ENCODE data around the gene SMG7. TPM values are rescaled to one million over a fixed set of nuclear protein-coding genes. Genes with fewer than 3 reads are reported as not detected.

Gene SMG7
- total RNA-seq, 1 experiment from 2014 or later, result 72.9 TPM

- Histone ChIP-seq H3K9me2 (ENCODE audit: insufficient read depth) (no peaks in the 10 kb centered on the region), H3K36me3 (ENCODE audit: low read depth) (peaks cover 53% of the 10 kb centered on the region), H3K4me2 (no peak overlapping the region), H3K27me3 (ENCODE audit: insufficient read depth, low read depth) (no peaks in the 10 kb centered on the region), H3K27ac (no peak overlapping the region), H3K9me3 (ENCODE audit: insufficient read depth, low read depth) (no peaks in the 10 kb centered on the region), H3F3A (ENCODE audit: insufficient read depth, low read depth) (peaks cover 25% of the 10 kb centered on the region; the same call in 1 of the 2 replicates), H2AFZ (no peak overlapping the region), H3K4me3 (no peak overlapping the region), H4K20me1 (ENCODE audit: insufficient read depth) (no peaks in the 10 kb centered on the region), H3K79me2 (ENCODE audit: low read depth) (0 out of 2 replicates have a peak, but pooled peaks cover 6% of the 10 kb centered on the region), H3K4me1 (replicated peaks; ENCODE audit: insufficient read depth) (no peaks in the 10 kb centered on the region)
- DNase-seq, result no peak
- no TSS peak for BruUV-seq (replicated peaks)
- ChIA-PET POLR2A (ENCODE audit: unreplicated experiment) (no interaction called here), CTCF (no interaction called here)
- intact Hi-C loops (cut with micrococcal nuclease; ENCODE audit: unreplicated experiment), result no loop called here
- no peak for TF ChIP-seq CTCF (conservative IDR thresholded peaks at IDR 0.05)
- TF ChIP-seq EZH2 (IDR thresholded peaks at IDR 0.05; ENCODE audit: low read depth), result no peak
Measured at GRCh38 chr1:183528577-183528976, 56.3 kb downstream of the SMG7 start.

GRCh38 chr1:183533617-183534174 lies 61.4 kb downstream of the SMG7 start:
- intact Hi-C loops (cut with micrococcal nuclease; ENCODE audit: unreplicated experiment), result loop anchor here (10.0 kb wide), 1 partner anchor 669 kb away; no protein-coding TSS in a partner anchor
- Histone ChIP-seq H3K36me3 (ENCODE audit: low read depth) (peaks cover 50% of the 10 kb centered on the region), H3K4me3 (no peak overlapping the region), H3K27me3 (ENCODE audit: insufficient read depth, low read depth) (no peaks in the 10 kb centered on the region), H3K4me1 (replicated peaks; ENCODE audit: insufficient read depth) (no peaks in the 10 kb centered on the region), H3K79me2 (ENCODE audit: low read depth) (0 out of 2 replicates have a peak, but pooled peaks cover 6% of the 10 kb centered on the region), H3K4me2 (no peak overlapping the region), H3K9me3 (ENCODE audit: insufficient read depth, low read depth) (no peaks in the 10 kb centered on the region), H2AFZ (no peak overlapping the region), H3F3A (ENCODE audit: insufficient read depth, low read depth) (peaks cover 18% of the 10 kb centered on the region), H3K9me2 (ENCODE audit: insufficient read depth) (no peaks in the 10 kb centered on the region), H3K27ac (no peak overlapping the region), H4K20me1 (ENCODE audit: insufficient read depth) (no peaks in the 10 kb centered on the region)
- no TSS peak for BruUV-seq (replicated peaks)
- no peak for DNase-seq
- ChIA-PET CTCF (no interaction called here), POLR2A (ENCODE audit: unreplicated experiment) (no interaction called here)
- TF ChIP-seq EZH2 (IDR thresholded peaks at IDR 0.05; ENCODE audit: low read depth), result no peak
- no peak for TF ChIP-seq CTCF (conservative IDR thresholded peaks at IDR 0.05)

- no peak for DNase-seq
- H3K9me3 ChIP-seq (ENCODE audit: insufficient read depth, low read depth), result no peaks in the 10 kb centered on the region
- no peak overlapping the region for H3K27ac ChIP-seq
- TF ChIP-seq CTCF (conservative IDR thresholded peaks at IDR 0.05) (no peak), EZH2 (IDR thresholded peaks at IDR 0.05; ENCODE audit: low read depth) (no peak)
- intact Hi-C loops (cut with micrococcal nuclease; ENCODE audit: unreplicated experiment), result loop anchor here (10.0 kb wide), 1 partner anchor 673 kb away; no protein-coding TSS in a partner anchor
- no peaks in the 10 kb centered on the region for H4K20me1 ChIP-seq (ENCODE audit: insufficient read depth)
- no peak overlapping the region for H3K4me2 ChIP-seq
- peaks cover 29% of the 10 kb centered on the region for H3F3A ChIP-seq (ENCODE audit: insufficient read depth, low read depth)
- no peaks in the 10 kb centered on the region for H3K27me3 ChIP-seq (ENCODE audit: insufficient read depth, low read depth)
- H3K79me2 ChIP-seq (ENCODE audit: low read depth), result no peaks in the 10 kb centered on the region
- ChIA-PET CTCF (no interaction called here), POLR2A (ENCODE audit: unreplicated experiment) (no interaction called here)
- no peaks in the 10 kb centered on the region for H3K4me1 ChIP-seq (replicated peaks; ENCODE audit: insufficient read depth)
- H3K9me2 ChIP-seq (ENCODE audit: insufficient read depth), result no peaks in the 10 kb centered on the region
- H2AFZ ChIP-seq, result no peak overlapping the region
- no TSS peak for BruUV-seq (replicated peaks)
- no peak overlapping the region for H3K4me3 ChIP-seq
- H3K36me3 ChIP-seq (ENCODE audit: low read depth), result peaks cover 56% of the 10 kb centered on the region
Measured at GRCh38 chr1:183537405-183537804, 65.1 kb downstream of the SMG7 start.

All from PC-9 (cell line).